Esophagus squamous epithelium (tissue), 4 donors: ENCODE measurements around the gene ADAM19.

Experiments used
- CTCF ChIP-seq, 6 experiments: fragments of 450-650 bp in 4 of 6; fragments of 200-600 bp in 2 of 6; sonication (generic) in 2 of 6; IDR thresholded peaks; one replicate each; pipeline ENCODE4 v1.5.1; 2016 to 2019; ENCODE audit warnings: antibody characterized with exemption in 6 of 6, mild to moderate bottlenecking in 4 of 6, moderate library complexity in 4 of 6
- POLR2A ChIP-seq, 4 donors: fragments of 450-650 bp; IDR thresholded peaks; one replicate each; pipeline ENCODE4 v1.6.1; 2017; ENCODE audit warnings: antibody characterized with exemption in 4 of 4, mild to moderate bottlenecking in 4 of 4, moderate library complexity in 3 of 4

- no peak for TF ChIP-seq POLR2A (IDR thresholded peaks at IDR 0.05)
- no peak for TF ChIP-seq CTCF (IDR thresholded peaks at IDR 0.05)
Measured at GRCh38 chr5:157451806-157452205, 123.8 kb downstream of the ADAM19 start.
